ENCODE data around the gene MAMDC2. TPM values are rescaled to one million over a fixed set of nuclear protein-coding genes. Genes with fewer than 3 reads are reported as not detected.

MAMDC2 gene
- total and polyA plus RNA-seq, 2 of the 8 experiments (the other 6 are each of a cell fraction or from before 2014, with no cell fraction given), result 6.1 to 15.4 TPM

GRCh38 chr9:70160686-70161600, 117.3 kb downstream of the MAMDC2 start (continued):
- TF ChIP-seq CHD7 (IDR thresholded peaks at IDR 0.05; ENCODE audit: insufficient replicate concordance, low read length) (no peak), KDM1A (IDR thresholded peaks at IDR 0.05; ENCODE audit: borderline replicate concordance, low read length) (no peak), TBP (IDR thresholded peaks at IDR 0.05; ENCODE audit: low read depth, low read length) (no peak), SP1 (IDR thresholded peaks at IDR 0.05; ENCODE audit: low read depth, low read length) (no peak), PHF8 (conservative IDR thresholded peaks at IDR 0.05; ENCODE audit: low read depth, low read length) (no peak), CBX5 (IDR thresholded peaks at IDR 0.05; ENCODE audit: low read depth, low read length) (no peak), CEBPB (IDR thresholded peaks at IDR 0.05; ENCODE audit: low read depth, low read length) (no peak), EP300 (IDR thresholded peaks at IDR 0.05; ENCODE audit: borderline replicate concordance in 1 of 2, low read depth in 2 of 2, low read length in 2 of 2) (no peak), RBBP5 (IDR thresholded peaks at IDR 0.05; ENCODE audit: borderline replicate concordance, low read depth, low read length) (no peak)

All from H1 (cell line).